Heart left ventricle (tissue), 13 donors: ENCODE data around the gene ARMC6.

ENCODE experiments used
- POLR2A ChIP-seq, 2 donors: fragments of 450-650 bp; IDR thresholded peaks; one replicate each; pipeline ENCODE4 v1.6.1; 2017; ENCODE audit warnings: antibody characterized with exemption in 2 of 2, mild to moderate bottlenecking in 2 of 2, moderate library complexity in 2 of 2
- TF ChIP-seq, protein P1 (sequence below), 12 donors: fragments of 200-600 bp; sonication (generic) in 4 of 12; IDR thresholded peaks; one replicate each; pipeline versions ENCODE4 v1.5.0 to v1.8.0; 2018 to 2022; ENCODE audit warnings: antibody characterized with exemption in 12 of 12, mild to moderate bottlenecking in 5 of 12
- donor health status: ischemic (EF 13 %, LVEDD 7.1; RV severe dilation, severe dysfunction).
- donor health status: DM: no; HTN: yes; CAD: no.
- donor health status: DM: no; HTN: no; CAD: no.
- donor health status: ischemic (EF 25% LVEDD 6.9; RV normal size, moderate dysfunction).
- donor health status: ischemic (EF 25% LVEDD 5.7; RV mildly dilated, moderate dysfunction).
- donor health status: ischemic (EF 35%, LVEDD 5.7; RV mildly dilated, moderate dysfunction).
- donor health status: nonischemic (EF 11% LVEDD 7.7; RV severe dilation, severe dysfunction).
- donor health status: DM: yes; HTN: yes; CAD: no.
- donor health status: PGD.
- donor health status: ischemic (EF 29% LVEDD 5.4; RV normal size, mild dysfunction).
- donor health status: nonischemic (EF 23%, LVEDD 6.1; RV moderate dilation, normal function).

DNA sequence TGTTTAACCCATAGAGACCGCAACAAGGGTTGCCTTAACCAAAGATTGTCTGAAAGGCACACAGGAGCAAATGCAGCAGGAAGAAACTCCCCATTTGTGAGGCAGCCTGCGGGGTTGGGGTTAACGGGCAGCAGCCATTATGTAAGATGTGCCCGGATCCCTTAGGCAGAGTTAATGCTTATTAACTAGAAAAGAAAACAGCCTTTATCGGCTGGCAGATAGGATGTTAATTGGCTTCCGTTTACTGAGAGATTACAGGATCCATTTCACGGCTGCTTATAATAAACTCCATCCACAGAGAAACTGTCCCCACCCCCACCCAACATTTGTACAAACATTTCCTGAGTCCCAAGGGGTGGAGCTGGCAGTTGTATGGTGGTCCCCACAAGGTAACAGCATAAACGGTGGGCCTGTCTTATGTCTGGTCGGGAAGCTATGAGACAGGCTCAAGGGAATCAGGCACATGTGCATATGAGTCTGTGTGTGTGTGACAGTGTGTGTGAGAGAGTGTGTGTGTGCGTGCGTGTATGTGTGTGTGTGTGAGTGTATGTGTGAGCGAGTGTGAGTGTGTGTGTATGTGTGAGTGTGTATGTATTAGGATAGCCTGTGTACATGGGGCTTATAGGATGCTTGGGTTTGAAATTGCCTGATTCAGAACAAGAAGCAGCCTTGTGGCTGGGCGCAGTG, 40.9 kb downstream of the ARMC6 start:
- TF ChIP-seq POLR2A (IDR thresholded peaks at IDR 0.05) = no peak
- TF ChIP-seq, protein P1, sequence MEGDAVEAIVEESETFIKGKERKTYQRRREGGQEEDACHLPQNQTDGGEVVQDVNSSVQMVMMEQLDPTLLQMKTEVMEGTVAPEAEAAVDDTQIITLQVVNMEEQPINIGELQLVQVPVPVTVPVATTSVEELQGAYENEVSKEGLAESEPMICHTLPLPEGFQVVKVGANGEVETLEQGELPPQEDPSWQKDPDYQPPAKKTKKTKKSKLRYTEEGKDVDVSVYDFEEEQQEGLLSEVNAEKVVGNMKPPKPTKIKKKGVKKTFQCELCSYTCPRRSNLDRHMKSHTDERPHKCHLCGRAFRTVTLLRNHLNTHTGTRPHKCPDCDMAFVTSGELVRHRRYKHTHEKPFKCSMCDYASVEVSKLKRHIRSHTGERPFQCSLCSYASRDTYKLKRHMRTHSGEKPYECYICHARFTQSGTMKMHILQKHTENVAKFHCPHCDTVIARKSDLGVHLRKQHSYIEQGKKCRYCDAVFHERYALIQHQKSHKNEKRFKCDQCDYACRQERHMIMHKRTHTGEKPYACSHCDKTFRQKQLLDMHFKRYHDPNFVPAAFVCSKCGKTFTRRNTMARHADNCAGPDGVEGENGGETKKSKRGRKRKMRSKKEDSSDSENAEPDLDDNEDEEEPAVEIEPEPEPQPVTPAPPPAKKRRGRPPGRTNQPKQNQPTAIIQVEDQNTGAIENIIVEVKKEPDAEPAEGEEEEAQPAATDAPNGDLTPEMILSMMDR (IDR thresholded peaks at IDR 0.05) = no peak
